Esophagus squamous epithelium (tissue), 5 donors: ENCODE results near the gene COL18A1. TPM values are rescaled to one million over a fixed set of nuclear protein-coding genes. Genes with fewer than 3 reads are reported as not detected.

Source experiments
- DNase-seq: peaks from one replicate; lab custom pipeline; 2025; lab: John Stamatoyannopoulos, UW
- H3K27ac ChIP-seq, 4 donors: fragments of 200-600 bp; sonication (generic); one replicate each; pipeline ENCODE4 v1.5.1; 2016 to 2019; ENCODE audit warnings: mild to moderate bottlenecking in 1 of 4
- H3K27me3 ChIP-seq, 4 donors: fragments of 200-600 bp; sonication (generic); 1 replicate in 3 of 4; 2 replicates in 1 of 4; pipeline versions ENCODE4 v1.5.1 to v1.6.0; 2017 to 2021; ENCODE audit warnings: antibody characterized with exemption in 1 of 4
- H3K36me3 ChIP-seq, 3 donors: fragments of 200-600 bp; sonication (generic); one replicate each; pipeline ENCODE4 v1.5.1; 2016 to 2019
- H3K4me1 ChIP-seq, 3 donors: fragments of 200-600 bp; sonication (generic); one replicate each; pipeline ENCODE4 v1.5.1; 2017 to 2019
- H3K4me3 ChIP-seq, 4 donors: fragments of 200-600 bp; sonication (generic); 1 replicate in 3 of 4; 2 replicates in 1 of 4; pipeline ENCODE4 v1.5.1; 2016 to 2019; ENCODE audit warnings: mild to moderate bottlenecking in 2 of 4, moderate library complexity in 1 of 4
- H3K9me3 ChIP-seq, 3 donors: fragments of 200-600 bp; sonication (generic); one replicate each; pipeline ENCODE4 v1.5.1; 2016 to 2019
- POLR2A ChIP-seq, 4 donors: fragments of 450-650 bp; IDR thresholded peaks; one replicate each; pipeline ENCODE4 v1.6.1; 2017; ENCODE audit warnings: antibody characterized with exemption in 4 of 4, mild to moderate bottlenecking in 4 of 4, moderate library complexity in 3 of 4
- whole genome bisulfite sequencing, 2 donors: methylation state at CpG; one replicate each; pipeline ENCODE4 v1.1.5; 2018; 5-methylcytosine and 5-hydroxymethylcytosine counted together
- intact Hi-C: fragments of 100-400 bp; cut with DNase I; formaldehyde crosslinking; loops from one replicate; pipeline ENCODE4 v1.15.0; 2022
- total RNA-seq, 4 donors: library from RNA; depleted of rRNA; stranded (reverse); fragments of >200 nt; gene quantifications; one replicate each; pipeline ENCODE4 v1.1.0, GENCODE V29; 2016
- TF ChIP-seq, protein P1 (sequence below), 6 experiments: fragments of 450-650 bp in 4 of 6; fragments of 200-600 bp in 2 of 6; sonication (generic) in 2 of 6; IDR thresholded peaks; one replicate each; pipeline ENCODE4 v1.5.1; 2016 to 2019; ENCODE audit warnings: antibody characterized with exemption in 6 of 6, mild to moderate bottlenecking in 4 of 6, moderate library complexity in 4 of 6
- donor health status: DM: yes; HTN: yes; CAD: no.

Gene COL18A1
- total RNA-seq, 4 donors from 2014 or later, result 38.9 to 69.0 (median 52.5) TPM

DNA sequence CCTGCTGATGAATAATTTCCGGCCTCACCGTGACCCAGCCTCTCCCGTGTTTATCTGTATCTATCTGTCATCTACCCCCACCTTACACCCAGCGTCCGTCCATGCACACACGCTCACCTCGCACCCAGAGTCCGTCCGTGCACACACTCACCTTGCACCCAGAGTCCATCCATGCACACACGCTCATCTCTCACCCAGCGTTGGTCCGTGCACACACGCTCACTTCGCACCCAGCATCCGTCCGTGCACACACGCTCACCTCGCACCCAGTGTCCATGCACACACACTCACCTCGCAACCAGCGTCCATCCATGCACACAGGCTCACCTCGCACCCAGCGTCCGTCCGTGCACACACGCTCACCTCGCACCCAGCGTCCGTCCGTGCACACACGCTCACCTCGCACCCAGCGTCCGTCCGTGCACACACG, 25.0 kb upstream of the COL18A1 start:
- no peaks in the 10 kb centered on the region for H3K36me3 ChIP-seq
- no peak for DNase-seq
- intact Hi-C loops, result loop anchor here (10.0 kb wide), 1 partner anchor 55 kb away; no protein-coding TSS in a partner anchor
- no peaks in the 10 kb centered on the region for H3K9me3 ChIP-seq
- H3K27ac ChIP-seq, result no peak overlapping the region
- H3K4me1 ChIP-seq, result no peaks in the 10 kb centered on the region
- peaks cover 0 to 23% (median 0%) of the 10 kb centered on the region in 4 donors for H3K27me3 ChIP-seq
- no peak overlapping the region for H3K4me3 ChIP-seq
- TF ChIP-seq, protein P1, sequence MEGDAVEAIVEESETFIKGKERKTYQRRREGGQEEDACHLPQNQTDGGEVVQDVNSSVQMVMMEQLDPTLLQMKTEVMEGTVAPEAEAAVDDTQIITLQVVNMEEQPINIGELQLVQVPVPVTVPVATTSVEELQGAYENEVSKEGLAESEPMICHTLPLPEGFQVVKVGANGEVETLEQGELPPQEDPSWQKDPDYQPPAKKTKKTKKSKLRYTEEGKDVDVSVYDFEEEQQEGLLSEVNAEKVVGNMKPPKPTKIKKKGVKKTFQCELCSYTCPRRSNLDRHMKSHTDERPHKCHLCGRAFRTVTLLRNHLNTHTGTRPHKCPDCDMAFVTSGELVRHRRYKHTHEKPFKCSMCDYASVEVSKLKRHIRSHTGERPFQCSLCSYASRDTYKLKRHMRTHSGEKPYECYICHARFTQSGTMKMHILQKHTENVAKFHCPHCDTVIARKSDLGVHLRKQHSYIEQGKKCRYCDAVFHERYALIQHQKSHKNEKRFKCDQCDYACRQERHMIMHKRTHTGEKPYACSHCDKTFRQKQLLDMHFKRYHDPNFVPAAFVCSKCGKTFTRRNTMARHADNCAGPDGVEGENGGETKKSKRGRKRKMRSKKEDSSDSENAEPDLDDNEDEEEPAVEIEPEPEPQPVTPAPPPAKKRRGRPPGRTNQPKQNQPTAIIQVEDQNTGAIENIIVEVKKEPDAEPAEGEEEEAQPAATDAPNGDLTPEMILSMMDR (IDR thresholded peaks at IDR 0.05), result no peak
- no peak for TF ChIP-seq POLR2A (IDR thresholded peaks at IDR 0.05)
- WGBS, 2 donors, result 85 to 91% methylated on average over 22 to 25 of the region's 35 CpGs

DNA sequence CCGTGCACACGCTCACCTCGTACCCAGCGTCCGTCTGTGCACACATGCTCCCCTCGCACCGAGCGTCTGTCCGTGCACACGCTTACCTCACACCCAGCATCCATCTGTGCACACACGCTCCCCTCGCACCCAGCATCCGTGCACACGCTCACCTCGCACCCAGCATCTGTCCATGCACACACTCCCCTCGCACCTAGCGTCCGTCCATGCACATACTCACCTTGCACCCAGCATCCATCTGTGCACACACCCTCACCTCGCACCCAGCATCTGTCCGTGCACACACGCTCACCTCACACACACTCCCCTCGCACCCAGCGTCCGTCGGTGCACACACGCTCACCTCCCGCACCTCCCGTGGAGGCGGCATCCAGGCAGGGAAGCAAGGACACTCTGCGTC, 24.4 kb upstream of the COL18A1 start:
- 88 to 93% methylated on average over 30 of the region's 30 CpGs for WGBS, 2 donors
- no peaks in the 10 kb centered on the region for H3K9me3 ChIP-seq
- H3K4me3 ChIP-seq, result no peak overlapping the region
- no peaks in the 10 kb centered on the region for H3K4me1 ChIP-seq
- peaks cover 0 to 29% (median 0%) of the 10 kb centered on the region in 4 donors for H3K27me3 ChIP-seq
- intact Hi-C loops, result no loop called here
- no peak overlapping the region for H3K27ac ChIP-seq
- no peak for DNase-seq
- TF ChIP-seq, protein P1 (IDR thresholded peaks at IDR 0.05), result no peak
- no peak for TF ChIP-seq POLR2A (IDR thresholded peaks at IDR 0.05)
- H3K36me3 ChIP-seq, result no peaks in the 10 kb centered on the region

DNA sequence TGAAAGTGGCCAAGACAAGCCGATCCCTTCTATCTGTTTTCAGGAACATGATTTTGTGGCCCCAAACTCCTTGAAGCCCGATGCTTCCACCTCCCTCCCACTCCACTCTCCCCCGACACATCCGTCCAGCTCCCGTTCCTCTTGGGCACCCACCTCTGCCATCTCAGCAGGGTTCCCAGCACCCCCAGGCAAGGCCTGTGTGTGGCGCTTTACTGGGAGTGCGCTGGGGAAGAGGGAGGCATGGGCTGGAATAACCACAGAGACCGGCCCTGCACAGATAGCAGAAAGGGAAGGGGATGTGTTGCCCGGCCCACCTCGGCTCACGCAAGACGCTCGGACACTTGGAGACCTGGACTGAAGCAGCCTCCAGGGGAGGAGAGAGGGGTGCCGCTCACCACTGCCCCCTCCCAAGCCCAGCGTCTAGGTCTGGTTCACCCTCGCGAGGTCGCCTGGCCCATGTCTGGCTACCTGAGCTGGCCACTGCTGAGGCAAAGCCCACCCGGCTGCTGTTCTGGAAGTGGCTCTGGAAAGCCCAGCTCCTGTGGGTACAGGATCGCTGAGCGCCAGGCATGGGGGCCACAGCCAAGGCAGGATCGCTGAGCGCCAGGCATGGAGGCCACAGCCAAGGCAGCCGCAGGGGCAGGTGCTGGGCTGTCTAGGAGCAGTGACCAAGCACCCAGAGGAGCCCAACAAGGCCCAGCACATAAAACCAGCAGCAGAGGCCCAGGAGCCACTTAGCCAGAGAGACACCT, 23.8 kb upstream of the COL18A1 start:
- H3K9me3 ChIP-seq, result no peaks in the 10 kb centered on the region
- H3K27ac ChIP-seq, result no peak overlapping the region
- H3K4me3 ChIP-seq, result no peak overlapping the region
- peaks cover 0 to 36% (median 0%) of the 10 kb centered on the region in 4 donors for H3K27me3 ChIP-seq
- TF ChIP-seq, protein P1 (IDR thresholded peaks at IDR 0.05), result no peak
- TF ChIP-seq POLR2A (IDR thresholded peaks at IDR 0.05), result no peak
- WGBS, 2 donors, result 82 to 83% methylated on average over 4 to 5 of the region's 24 CpGs
- no peak for DNase-seq
- H3K4me1 ChIP-seq, result peaks cover 0 to 4% (median under 1%) of the 10 kb centered on the region in 3 donors
- H3K36me3 ChIP-seq, result no peaks in the 10 kb centered on the region
- intact Hi-C loops, result no loop called here

DNA sequence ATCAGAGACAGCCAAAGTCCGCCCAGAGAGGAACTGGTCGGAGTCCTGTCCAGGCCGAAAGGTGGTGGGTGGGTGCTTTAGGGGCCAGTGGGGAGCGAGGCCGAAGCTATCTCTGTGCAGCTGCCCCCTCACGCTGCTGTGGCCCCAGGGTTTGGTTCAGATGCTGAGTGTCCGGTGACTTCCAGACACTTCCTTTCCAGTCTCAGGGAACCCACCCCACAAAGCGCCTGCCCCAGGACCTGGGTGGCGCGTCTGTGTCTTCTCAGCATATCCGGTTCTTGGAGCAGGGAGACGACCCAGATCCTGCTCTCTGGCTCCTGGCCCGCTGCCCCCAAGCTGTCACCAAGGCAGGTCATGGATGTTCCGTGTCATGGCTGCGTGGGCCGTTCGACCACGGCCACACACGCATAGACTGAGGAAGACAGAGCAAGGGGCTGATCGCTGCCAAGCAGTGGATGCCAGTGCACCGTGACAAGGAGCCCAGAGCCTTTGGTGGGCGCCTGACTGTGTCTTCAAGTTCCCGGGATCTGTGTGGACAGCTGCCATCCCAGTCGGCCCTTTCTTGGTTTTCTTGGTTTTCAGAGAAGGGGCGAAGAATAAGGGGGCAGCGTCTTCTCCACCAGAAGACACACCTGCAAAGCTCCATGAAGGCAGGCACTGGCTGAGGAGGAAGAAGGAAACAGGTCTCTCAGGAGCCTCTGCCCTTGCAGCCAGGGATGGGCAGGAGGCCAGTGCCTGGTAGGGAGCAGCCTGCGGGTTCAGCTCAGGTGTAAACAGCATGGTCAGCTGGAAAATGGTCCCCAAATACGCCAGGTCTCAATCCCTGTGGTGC, 22.9 kb upstream of the COL18A1 start:
- Histone ChIP-seq H3K4me3 (no peak overlapping the region), H3K4me1 (peaks cover 4 to 13% (median 9%) of the 10 kb centered on the region in 3 donors), H3K27ac (no peak overlapping the region), H3K9me3 (no peaks in the 10 kb centered on the region), H3K27me3 (peaks cover 0 to 42% (median 0%) of the 10 kb centered on the region in 4 donors), H3K36me3 (no peaks in the 10 kb centered on the region)
- no peak for TF ChIP-seq POLR2A (IDR thresholded peaks at IDR 0.05)
- TF ChIP-seq, protein P1 (IDR thresholded peaks at IDR 0.05), result no peak
- WGBS, 2 donors, result 81 to 82% methylated on average over 4 to 19 of the region's 28 CpGs
- no peak for DNase-seq
- intact Hi-C loops, result no loop called here

DNA sequence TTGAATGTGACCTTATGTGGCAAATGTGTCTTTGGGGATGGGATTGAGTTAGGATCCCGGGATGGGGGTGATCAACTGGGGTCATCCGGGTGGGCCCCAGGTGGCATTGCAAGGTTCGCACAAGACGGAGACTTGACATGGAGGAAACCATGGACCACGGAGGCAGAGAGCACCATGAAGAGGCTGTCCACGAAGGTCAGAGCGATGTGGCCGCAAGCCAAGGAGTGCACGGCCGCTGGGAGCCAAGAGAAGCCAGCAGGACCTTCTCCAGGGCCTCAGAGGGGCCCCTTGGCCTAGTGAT, 22.3 kb upstream of the COL18A1 start:
- Histone ChIP-seq H3K27ac (no peak overlapping the region), H3K36me3 (no peaks in the 10 kb centered on the region), H3K27me3 (peaks cover 0 to 47% (median 0%) of the 10 kb centered on the region in 4 donors), H3K9me3 (no peaks in the 10 kb centered on the region), H3K4me3 (no peak overlapping the region), H3K4me1 (peaks cover 7 to 19% (median 12%) of the 10 kb centered on the region in 3 donors)
- TF ChIP-seq, protein P1 (IDR thresholded peaks at IDR 0.05), result no peak
- no peak for TF ChIP-seq POLR2A (IDR thresholded peaks at IDR 0.05)
- no peak for DNase-seq
- intact Hi-C loops, result no loop called here
- 77 to 85% methylated on average over 8 to 10 of the region's 10 CpGs for whole genome bisulfite sequencing, 2 donors
